HG02981 (cell line): ENCODE results near the gene THOC6.

ENCODE experiments used
- ATAC-seq: cut with Tn5 transposase; IDR thresholded peaks from one replicate; pipeline ENCODE4 v1.9.1; 2021; ENCODE audit warnings: mild to moderate bottlenecking, moderate library complexity; ENCODE audit not compliant: unreplicated experiment

The THOC6 gene

DNA sequence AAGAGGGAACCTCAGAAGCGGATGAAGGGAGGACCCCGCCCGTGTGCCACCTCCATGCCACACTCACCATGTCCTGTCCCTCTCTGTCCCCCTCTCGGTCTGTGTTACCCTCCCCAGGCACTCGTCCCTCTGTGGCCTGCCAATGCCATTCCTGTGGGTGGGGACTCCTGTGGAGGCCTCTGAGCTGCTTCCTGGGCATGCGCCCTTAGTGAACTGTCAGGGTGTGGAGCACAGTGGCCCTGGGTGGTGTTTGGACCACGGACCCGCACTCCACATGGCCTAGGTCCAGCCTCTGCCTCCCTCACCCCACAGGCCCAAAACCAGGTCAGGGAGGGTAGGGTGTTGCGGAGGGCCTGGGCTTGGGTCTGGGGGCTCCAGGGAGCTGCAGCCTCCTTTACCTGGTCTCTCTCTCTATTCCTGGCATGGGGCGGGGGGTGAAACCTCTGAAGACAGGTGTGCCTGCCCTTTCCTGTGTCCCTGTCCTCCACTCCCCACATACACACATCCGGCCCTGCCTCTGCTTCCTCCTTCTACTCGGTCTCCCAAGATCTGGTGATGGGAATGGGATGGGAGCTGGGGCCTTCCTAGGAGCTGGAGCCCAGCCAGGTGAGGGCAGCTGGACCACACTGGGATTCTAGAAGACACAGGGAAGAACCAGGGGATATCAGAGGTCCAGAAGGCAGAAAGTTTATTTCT is 32.1 kb upstream of the THOC6 start:
- ATAC-seq = no peak

GRCh38 chr16:2992383-2993081 is 31.3 kb upstream of the THOC6 start:
- ATAC-seq = no peak

GRCh38 chr16:2996298-2996697 is 27.5 kb upstream of the THOC6 start:
- ATAC-seq = no peak

DNA sequence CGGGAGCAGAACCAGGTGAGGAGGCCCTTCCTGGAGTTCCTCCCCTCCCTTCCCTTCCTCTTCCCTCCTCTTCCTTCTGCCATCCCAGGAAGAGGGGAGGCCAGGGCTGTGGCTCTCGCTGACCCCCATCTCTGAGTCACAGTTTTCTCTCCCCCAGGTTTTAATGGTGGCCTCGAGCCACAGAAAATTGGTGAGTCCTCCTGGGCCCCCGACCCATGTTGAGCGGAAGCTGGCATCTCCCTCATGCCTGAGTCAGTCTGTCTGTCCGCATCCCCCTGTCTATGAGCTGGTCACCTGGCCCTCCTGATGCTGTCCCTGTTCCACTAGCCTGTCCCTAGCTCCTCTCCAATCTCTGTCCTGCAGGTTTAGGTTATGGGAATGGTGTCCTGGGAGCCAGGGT is 23.9 kb upstream of the THOC6 start:
- no peak for ATAC-seq

GRCh38 chr16:3000540-3000939 is 23.3 kb upstream of the THOC6 start:
- no peak for ATAC-seq

DNA sequence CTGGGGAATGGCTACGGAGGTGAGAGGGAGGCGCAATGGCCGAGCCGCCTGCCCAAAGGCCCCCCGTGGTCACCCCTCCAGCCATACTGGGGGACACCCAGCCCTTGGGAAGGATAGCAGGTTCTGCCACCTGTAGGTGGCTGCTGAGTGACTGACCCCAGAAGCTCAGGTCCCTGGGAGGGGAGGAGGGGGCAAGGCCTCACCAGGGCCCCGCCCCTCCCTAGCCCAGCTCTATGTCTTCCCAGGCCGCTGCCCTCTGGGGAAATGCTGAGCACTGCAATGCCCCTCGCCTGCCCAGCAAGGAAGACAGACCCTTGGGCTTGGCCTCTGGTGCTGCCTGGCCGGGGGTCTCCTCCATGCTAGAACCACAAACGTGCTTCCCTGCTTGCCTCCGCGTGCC is 22.5 kb upstream of the THOC6 start:
- ATAC-seq = no peak

GRCh38 chr16:3003582-3004270 is 20.1 kb upstream of the THOC6 start:
- peak; percentile 91 for ATAC-seq

DNA sequence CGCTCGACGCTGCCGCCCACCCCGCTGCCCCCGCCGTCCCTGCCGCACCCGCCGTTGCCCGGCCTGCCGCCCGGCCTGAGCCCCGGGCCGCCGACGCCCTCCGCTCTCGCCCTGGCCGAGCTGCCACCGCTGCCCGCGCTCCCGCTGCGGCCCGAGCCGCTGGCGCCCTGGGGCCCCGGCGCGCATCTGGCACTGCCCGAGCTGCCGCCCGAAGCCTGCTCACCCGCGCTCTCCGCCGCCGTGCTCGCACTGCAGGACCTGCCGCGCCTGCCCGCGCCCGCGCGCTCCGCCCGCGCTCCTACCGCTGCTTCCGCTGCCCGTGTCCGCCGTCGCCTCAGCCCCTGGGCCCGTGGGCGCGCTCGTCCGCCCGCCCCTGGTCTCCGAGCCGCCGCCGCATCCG is 19.5 kb upstream of the THOC6 start:
- peak; percentile 4 for ATAC-seq

DNA sequence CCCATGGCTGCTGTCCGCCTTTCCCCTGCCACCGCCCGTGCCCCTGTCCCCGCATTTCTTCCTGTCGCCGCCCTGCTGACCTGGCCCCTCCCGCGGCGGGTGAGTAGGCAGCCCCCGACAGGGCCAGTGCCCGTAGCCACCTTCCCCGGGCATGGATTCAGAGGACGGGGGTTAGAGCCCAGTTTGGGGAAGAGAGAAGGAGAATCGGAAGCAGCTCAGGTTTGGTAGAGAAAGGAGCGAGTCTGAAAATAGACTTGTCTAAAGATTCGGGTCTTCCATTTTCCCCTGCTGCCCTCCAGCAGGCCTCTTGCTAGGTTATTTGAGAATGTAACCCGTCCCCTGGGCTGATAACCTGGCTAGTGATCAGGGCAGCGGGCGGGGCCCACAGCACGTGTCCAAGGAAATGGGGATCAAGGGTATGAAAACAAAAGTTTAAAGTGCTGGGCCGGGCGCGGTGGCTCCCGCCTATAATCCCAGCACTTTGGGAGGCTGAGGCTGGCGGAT is 19.0 kb upstream of the THOC6 start:
- no peak for ATAC-seq

- no peak for ATAC-seq
Observed at GRCh38 chr16:3007059-3007956, 16.5 kb upstream of the THOC6 start.

DNA sequence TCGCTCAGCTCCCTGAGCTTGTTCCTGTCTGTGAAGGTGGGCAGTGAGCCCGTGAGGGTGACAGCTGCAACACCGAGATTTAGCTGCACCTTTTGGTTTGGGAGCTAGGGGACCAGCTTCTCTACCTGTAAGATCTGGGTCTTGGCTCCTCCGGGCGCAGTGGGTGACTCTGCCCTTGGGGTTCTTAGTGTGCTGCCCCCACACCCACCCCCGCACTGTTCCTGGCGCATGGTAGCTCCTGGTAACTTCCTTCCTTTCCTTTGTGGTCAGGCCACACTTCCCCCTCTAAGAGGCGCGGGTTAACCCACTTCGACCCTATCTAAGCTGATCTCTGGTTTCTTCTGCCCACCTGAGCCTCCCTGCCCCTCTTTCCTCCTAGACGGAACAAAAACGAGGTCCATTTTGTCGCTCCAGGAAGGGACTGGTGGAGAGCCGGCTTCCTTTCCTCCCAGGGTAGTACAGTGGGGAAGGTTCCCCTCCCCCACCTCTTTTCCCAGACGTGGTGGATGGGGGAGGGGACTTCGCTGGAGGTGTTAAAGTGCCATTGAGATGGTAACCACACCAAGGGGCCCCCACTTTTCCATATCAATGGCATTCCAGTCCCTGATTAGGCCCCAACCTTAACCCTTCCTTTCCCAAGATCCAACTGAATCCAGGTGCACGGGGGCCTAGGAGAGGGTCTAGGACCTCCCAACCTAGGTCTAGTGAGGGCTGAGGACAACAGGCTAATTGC is 15.7 kb upstream of the THOC6 start:
- no peak for ATAC-seq

DNA sequence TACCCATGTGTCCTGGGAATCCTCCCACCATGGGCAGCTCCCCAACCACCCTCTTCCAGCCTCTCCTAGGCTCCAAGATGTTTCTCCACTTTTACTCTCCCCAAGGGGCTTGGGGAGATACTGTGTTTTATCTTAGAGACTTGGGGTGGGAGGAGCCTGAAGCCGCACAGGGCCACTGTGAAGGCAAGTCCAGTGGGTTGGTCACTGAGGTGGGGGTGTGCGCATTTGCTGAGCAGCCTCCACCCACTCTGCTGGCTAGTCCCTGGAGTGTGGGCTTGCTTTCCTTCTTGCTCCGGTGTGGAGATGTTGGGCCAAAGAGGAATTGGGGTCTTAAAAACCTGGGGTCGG is 15.2 kb upstream of the THOC6 start:
- ATAC-seq = no peak

DNA sequence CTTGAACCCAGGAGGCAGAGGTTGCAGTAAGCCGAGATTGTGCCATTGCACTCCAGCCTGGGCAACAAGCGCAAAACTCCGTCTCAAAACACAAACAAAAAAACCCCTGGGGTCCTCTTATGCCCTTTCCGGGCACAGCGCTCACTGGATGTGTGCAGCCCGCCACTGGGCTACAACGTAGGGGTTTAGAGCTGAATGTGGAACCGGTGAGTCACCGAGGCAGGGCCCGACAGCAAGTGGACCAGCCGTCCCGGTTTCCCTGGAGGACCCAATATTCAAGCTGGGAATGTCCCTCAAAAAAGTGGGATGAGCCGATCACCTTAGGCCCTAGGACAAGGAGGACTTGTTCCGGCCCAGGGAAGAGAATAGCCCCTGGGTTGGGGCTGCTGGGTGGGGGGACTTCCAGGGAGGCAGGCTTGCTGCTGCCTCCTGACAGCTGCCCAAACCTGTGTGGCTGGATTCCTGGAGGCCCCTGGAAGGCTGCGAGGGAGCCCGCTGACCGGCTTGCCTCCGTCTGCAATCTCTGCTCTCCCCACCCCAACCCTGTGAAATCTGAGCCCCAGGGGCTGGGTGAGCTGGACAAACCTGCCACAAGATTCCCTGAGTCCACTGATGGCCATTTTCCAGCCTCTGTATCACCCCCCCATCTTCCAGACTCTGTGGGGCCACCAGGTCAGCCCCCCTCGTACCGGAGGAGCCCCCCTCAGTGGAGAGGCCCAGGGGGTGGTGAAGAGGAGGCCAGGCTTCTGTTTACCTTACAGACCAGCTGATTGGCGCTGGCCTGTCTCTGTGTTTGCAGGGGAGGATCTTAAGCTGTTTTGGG is 14.1 kb upstream of the THOC6 start:
- no peak for ATAC-seq

GRCh38 chr16:3010510-3010909 is 13.3 kb upstream of the THOC6 start:
- ATAC-seq = no peak

DNA sequence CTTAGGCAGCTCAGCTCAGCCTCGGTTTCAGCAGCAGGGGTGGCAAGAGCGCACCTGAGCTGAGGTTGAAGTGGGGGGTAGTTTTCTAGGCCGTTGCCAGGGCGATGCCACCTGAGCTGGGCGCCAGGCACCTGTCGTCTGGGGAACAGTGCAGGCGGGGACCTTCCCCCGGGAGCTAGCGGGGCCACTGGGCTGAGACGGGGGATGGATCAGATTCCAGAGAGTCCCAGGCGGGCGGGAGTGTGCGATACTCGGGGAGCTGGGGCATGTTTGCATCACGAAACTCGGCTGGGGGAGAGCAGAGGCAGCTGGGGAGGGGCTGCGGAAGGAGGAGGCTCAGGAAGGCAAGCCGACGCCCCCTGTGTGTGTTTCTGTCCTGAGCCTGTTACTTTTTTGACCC is 11.6 kb upstream of the THOC6 start:
- no peak for ATAC-seq

GRCh38 chr16:3012828-3013420 is 10.9 kb upstream of the THOC6 start, which contains the start of gene CLDN9:
CLDN9 (plus strand) TSS chr16:3012923; CDS start chr16:3013363, 440 bp downstream.
- ATAC-seq = no peak

- no peak for ATAC-seq
Observed at GRCh38 chr16:3013491-3013951, 10.3 kb upstream of the THOC6 start.

DNA sequence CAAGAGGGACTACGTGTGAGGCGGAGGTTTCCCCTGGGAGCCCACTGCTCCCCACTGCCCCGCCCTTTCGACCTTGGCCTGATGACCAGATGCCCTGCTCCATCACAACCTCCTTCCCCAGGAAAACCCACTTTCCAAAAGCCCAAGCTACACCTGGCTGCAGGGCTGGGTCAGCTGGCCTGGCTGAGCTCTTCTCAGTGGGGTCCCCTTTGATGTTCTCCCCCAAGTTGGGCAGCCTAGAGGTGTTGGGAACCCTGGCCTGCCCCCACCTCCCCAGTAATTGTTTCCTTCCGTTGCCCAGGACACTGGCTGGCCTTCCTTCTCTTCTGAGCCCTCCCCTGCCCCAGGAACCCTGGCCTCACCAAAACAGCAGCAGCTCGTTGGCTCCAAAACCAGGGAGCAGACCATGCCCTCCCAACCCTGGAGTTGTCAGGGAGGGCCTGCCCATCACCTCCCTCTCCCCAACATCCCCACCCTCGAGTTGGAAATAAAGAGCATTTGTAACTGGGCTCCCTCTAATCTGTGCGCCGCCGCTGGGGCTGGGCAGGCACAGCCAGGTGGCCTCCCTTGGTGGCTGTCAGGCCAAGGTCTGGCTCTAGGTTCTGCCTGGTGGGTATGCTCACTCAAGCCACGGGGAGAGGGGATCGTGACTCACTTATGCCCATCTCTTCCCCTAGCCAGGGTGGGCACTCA is 9.7 kb upstream of the THOC6 start:
- ATAC-seq = no peak
